HG02885 (cell line): ENCODE results near the gene TUBGCP2.

Source experiments
- ATAC-seq: cut with Tn5 transposase; IDR thresholded peaks from one replicate; pipeline ENCODE4 v1.9.1; 2021; ENCODE audit warnings: mild to moderate bottlenecking; ENCODE audit not compliant: unreplicated experiment, poor library complexity

Gene TUBGCP2

DNA sequence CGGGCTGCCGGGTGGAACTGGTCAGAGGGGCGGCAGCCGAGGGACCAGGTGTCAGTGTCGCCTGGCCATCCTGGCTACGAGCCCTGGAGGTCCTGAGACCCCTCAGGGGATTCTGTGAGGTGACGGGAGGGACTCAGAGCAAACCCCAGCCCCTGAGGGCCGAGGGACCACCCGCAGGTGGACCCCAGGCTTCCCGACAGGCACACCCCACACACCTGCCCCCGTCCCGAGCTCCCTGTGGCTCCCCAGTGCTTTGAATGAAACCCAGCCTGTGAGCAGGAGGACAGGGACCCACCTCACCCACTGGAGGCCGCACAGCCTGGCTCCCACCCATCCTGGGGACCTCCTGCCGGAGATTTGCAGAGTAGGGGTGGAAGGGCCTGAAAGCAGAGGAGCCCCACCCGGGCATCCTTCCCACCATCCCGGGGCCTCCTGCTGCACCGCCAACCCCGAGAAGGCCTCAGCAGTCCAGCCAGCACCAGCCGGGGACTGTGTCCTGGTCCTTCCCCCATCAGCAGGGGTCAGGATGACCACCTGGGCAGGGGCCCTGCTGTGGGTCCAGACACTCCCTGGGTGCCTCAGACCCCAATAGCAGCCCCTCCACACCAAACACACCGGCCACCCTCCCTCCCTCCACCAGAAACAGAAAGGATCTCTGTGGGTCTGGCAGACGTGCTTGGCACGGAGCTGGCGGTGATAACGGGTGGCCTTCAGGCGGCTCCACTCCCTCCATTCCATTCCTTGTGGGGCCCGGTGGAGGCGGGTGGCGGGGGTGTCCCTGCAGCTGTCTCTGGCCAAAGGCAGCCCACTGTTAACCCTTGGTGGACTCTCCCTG, 57.1 kb downstream of the TUBGCP2 start:
- ATAC-seq = no peak

DNA sequence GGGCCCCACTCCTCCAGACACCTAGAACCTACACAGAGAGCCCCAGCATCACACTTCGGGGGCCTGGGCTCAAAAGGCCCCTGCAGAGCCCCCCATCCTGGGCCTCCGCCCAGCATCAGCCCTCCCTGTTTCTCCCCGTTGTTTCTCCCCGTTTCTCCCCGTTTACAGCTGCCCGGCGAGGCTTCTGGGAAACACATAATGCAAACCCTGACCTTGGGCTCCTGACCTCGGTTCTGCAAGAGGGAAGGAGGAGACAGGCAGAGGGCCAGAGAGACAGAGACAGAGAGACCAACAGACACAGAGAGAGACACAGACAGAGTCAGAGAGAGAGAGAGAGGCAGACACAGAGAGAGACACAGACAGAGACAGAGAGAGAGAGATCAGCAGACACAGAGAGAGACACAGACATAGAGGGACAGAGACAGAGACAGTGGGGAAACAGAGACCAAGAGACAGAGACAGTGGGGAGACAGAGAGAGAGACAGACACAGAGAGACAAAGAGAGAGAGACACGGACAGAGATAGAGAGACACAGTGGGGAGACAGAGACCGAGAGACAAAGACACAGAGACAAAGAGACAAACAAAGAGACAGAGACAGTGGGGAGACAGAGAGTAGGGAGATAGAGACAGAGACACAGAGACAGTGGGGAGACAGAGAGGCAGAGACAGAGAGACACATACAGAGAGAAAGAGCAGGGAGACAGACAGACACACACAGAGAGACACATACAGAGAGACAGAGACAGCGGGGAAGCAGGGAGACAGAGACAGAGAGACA, 58.5 kb downstream of the TUBGCP2 start:
- no peak for ATAC-seq

DNA sequence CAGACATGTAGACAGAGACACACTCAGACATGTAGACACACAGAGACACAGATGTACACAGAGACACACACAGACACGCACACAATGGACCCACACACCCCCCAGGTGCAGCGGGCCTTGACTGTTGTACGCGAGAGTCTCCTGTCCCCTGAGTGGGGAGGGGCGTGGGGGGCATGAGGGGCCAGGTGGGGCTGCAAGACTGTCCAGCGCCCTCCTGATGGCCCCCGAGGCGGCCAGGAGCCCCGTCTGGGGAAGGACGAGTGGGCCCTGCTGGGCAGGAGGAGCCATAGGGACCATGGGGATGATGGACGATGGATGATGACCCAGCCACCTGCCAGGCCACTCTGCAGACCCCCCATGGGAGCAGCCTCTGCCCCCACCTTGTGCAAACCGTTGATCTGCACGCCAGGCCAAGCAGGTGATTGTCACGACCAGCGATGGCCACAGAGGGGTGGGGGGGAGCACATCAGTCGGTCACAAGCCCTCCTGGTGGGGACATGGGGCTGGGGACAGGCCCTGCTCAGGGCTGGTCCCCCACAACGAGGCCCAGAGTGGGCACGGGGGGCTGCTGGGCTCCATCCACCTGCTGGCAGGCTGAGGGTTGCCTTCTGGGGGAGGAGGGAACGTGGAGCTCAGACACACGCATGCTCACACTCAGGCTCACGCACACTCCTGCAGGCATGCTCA, 59.4 kb downstream of the TUBGCP2 start:
- ATAC-seq = no peak

DNA sequence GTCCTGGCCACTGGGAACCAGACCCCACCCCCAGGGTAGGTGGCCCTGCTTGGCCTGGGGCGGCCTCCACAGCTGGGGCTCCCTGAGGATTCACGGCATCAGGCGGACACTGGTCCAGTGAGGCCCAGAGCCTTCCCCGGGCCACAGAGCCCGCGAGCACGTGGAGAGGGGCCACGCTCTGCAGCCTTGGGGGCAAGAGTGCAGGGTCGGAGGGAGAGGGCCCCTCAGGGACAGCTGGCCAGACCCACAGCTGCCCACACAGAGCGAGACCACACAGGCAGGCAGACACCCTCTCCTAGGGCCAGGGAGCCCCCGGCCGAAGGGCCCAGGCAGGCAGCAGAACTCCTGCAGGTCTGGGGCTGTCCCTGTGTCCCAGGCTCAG, 60.3 kb downstream of the TUBGCP2 start:
- no peak for ATAC-seq

DNA sequence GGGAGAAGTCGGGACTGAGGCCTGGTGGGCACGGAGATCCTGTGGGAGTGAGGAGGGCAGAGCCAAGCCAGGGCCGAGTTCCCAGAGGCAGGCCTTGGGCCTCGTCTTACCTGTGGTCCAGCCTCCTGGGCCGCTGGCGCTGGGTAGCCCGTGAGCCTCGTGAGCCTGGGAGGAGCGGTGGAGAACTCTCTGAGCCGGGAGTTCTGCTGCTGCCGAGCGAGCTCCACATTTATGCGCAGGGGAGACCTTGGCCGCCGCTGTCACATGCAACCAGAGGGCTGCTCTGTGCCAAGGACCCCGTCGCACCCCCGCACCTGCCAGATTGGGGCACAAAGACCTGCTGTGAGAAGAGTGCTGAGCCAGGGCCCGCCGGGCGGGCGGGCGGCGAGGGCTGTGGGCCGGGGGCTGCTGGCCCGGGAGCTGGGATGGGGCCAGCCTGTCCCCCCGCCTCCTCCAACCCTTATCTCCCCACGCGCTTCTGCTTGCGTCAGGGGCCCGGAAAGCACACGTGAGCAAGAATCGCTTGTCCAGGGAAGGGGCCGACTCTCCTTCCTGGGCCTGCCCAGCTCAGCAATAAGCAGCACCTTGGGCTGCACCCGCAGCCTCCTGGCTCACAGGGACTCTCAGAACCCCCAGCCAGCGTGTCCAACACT, 60.9 kb downstream of the TUBGCP2 start:
- no peak for ATAC-seq

DNA sequence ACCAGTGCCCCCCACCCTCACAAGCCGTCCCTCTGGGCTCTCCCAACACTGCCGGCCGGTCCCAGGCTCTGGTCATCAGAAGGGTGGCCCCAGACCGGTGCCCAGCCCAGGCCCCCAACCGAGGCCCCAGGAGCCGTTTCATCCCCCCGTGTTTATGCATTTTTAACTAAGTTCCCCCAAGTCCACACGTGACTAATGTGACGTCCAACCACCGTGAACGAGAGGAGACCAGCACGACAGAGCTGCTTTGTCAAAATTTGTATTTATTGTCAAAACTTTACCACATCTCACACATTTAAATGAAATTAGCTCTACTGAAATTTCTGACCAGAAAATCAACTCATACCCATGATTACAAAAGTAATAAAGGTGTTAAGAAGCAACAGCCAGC, 62.4 kb downstream of the TUBGCP2 start:
- no peak for ATAC-seq

DNA sequence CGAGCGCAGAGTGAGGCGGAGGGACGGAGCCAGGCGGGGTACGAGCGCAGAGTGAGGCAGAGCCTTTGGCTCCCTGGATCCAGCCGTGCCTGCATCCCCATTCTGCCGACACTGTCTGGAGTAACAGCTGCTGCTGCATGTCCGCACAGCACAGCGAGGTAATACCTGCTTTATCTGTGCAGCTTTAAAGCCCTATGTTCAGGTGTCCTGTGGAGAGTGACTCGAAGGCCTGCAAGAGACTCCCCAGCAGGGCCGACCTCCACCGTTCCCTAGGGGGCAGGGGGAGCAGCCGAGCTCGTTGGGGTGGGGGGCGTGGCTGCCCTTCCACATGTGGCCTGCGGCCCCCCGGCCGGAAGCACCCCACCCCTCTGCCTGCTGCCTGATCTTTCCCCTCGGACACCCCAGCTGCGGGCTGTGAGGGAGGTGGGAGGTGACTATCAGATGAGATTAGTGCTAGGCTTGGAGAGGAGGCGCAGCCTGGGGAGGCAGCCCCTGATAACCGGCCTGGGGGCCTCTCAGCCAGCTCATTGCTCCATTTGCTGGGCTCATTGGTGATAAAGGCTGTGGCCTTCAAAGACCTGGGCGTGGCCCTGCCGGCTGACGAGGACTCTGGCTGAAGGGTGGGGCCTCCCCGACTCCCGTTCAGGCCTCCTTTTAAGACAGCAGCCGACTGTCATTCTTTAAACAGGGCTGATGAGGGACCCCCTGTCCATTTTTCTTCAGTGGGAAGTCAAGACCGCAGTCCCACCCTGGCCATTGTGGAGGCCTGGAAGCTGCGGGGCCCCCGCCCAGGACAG, 63.0 kb downstream of the TUBGCP2 start:
- no peak for ATAC-seq

DNA sequence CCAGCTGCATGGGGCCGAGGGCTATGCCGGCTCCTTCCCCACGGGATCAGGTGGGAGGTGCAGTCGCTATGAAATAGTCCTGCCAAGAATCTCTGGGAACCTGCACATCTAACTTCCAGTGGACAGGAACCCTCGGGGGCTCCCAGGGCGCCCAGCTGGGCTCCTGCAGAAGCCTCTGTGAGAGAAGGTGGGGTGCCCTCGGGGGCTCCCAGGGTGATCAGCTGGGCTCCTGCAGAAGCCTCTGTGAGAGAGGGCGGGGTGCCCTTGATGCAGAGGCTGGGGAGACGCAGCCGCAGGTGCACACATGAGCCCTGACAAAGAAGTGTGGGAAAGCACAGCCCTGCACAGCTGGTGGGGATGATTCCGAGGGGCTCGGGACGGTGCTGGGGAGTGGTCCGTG, 65.1 kb downstream of the TUBGCP2 start:
- ATAC-seq = no peak

DNA sequence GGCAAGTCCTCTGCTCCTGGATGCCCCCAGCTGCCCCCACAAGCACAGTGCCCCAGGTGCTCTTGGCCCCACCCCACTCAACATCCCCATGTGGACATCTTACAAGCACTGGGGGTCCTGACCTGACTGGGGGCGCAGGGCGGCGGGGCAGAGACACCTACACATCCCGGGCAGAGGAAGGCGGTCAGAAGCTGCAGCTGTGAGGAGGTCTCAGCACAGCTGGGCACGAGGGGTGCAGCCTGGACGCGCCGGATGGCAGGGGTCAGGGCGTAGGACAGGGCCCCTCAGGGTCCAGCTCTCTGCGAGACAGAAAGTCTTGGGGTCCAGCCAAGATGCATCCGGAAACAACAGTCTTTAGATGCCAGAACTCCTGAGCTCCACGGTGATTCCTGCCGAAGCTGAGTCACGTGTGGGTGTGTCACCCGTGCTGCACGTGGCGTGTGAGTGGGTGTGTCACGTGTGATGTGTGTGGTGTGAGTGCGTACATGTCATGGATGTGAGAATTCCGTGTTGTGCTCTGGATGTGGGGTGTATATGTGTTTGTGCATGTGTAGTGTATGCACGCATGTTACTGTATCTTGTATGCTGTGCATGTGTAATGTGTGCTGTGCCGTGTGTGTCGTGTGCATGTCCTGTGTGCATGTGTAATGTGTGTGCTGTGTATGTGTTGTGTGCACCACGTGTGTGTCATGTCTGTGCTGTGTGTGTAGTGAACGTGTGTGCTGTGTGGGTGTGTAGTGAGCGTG, 65.9 kb downstream of the TUBGCP2 start:
- ATAC-seq = no peak

DNA sequence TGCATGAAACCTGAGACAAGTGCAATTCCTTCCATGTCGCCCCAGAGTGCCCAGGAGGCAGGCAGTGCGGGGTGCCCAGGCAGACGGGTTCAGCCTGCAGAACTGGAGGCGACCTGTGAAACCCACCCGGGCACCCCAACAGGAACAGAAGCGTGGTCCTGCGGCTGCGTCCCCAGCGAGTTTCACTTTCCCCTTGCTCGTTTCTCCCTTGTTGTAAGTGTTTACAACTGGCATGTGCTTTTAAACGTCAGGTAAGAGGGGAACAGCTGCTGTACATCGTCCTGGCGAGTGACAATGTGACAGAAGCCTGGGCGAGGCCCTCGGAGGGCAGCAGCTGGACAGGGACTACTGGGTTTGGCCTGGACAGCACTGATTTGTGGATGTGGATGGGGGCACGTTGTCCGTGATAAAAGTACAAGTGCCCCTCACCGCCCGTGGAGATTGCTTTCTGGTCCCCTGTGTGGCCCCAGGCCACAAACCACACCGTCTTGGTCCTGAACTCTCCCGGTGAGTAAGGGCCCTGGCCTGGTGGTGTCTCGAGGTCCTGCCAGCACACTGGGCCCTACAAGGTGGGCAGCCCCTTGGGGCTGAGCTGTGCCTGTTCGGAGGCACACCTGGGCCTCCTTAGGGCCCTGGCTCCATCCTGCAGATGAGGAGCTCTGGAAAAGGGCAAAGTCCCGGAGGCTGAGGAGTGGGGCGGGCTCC, 67.0 kb downstream of the TUBGCP2 start:
- ATAC-seq = peak; percentile 48

DNA sequence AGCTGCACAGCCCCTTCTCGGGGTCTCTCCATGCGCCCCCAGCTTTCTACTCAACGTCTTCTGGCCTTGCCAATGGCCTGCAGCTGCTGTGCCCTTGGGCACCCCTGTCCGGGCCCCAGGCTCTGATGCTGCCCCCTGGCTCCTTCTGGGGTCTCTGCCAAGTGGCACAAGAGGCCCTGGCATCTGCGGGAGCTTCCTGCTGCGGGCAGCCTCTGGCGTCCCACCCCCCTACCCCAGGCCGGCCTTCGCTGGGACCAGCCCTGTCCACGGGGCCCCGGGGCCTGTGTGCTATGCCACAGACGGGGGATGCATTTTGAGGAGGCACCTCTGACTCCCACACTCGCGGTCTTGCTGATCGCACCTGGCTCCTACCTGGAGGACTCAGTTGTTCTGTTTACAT, 68.7 kb downstream of the TUBGCP2 start:
- no peak for ATAC-seq

DNA sequence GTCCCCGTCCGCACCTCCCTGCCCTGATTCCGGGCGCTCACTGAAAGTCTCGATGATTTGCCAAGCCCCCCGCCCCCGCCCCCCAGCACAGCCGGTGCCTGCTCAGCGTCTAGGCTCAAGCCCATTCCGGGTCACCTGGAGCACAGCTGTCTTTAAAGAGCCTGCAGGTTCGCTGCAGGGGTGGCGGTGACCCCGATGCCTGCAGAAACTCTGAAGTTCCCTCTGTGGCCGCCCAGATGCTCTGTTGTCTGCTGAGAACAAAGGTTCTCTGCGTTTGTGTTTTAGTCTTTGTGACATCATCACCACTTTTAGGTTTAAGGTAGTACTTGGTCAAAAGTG, 70.2 kb downstream of the TUBGCP2 start:
- ATAC-seq = no peak

DNA sequence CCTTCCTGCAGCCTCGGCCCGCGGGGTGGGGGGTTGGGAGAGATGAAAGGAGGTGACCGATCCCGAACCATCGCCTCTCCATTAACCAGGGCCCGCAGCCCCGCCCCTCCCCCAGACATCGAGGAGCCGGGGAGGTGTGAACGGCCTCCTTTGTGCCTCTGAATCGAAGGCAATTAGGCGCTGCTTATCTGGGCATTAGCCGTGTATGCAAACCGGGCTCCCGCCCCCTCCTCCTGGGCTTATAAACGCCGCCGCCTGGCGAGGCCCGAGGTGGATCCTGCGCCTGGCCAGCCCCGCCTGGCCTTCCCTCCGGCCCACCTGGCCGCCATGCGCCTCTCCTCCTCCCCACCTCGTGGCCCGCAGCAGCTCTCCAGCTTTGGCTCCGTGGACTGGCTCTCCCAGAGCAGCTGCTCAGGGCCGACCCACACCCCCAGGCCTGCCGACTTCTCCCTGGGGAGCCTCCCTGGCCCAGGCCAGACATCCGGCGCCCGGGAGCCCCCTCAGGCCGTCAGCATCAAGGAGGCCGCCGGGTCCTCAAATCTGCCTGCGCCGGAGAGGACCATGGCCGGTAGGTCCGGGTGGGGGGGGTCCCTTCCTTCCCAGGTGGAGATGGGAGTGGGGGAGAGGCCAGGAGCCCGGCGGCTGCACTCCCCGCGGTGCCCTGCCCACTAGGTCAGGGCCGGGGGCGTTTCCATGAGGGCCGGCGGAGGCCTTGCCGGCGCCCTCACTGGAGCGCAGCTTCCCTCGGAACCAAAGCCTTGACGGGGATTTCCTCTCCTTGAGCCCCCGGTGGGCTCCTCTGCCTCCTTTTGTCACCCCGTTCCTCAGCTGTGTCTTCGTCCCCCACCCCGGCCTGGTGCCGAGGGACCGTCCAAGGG, 70.8 kb downstream of the TUBGCP2 start, which contains the start of gene VENTX:
Gene VENTX (plus strand): TSS at position 268 of the 878 bp plus-strand sequence. CDS start 60 bp downstream, at position 328.
- ATAC-seq = no peak

DNA sequence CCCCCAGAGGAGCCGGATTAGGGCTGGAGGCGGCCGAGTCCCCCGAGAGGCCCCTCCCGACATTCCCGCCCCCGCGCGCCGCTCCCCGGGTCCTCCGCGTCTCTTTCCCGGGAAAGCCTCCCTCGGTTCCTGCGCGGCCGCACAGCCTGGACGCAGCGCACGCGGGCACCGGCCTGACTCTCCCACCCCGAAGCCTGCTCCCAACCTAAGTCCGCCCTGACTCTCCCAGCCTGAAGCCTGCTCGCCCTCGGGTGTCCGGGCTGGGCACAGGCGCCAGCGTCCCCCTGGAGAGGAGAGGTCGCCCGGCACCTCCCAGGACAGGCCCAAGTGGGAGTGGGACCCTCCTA, 71.5 kb downstream of the TUBGCP2 start:
- no peak for ATAC-seq

DNA sequence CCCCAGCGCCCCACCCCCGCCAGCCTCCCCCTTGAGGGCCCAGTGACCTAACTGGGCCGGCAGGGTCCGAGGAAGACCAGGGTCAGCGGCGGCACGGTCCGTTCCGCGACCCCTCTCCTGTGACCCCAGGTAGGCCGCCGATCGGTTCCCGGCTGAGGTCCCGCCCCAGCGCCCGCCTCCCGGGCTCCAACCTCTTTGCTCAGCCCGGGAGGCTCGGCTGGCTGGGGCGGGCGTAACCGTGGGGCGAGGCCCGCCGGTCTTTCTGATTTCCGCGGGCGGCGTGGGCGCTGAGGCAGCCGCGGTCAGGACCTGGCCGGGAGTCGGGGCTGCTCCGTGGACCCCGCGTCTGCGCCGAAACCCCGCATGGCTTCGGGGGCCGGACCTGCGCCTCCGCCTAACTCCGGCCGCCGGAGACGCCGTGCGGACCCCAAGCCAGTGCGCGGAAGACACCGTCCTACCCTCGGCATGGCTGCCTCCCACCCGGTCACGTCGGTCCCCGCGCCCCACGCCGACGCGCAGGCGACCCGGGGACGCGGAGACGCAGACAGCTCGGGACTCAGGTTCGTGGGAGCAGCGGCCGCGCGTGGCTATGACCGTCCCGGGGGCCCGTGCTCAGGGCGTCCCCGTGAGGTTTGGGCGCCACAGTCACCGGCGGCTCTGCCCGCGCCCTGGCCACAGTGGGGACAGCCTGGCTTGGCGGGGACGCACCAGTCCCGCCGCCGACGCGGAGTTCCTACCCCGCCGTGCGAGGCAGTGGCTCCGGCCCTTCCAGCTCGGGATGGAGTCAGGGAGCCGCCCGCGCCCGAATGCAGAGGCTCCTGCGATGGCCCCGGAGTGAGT, 72.1 kb downstream of the TUBGCP2 start:
- no peak for ATAC-seq

DNA sequence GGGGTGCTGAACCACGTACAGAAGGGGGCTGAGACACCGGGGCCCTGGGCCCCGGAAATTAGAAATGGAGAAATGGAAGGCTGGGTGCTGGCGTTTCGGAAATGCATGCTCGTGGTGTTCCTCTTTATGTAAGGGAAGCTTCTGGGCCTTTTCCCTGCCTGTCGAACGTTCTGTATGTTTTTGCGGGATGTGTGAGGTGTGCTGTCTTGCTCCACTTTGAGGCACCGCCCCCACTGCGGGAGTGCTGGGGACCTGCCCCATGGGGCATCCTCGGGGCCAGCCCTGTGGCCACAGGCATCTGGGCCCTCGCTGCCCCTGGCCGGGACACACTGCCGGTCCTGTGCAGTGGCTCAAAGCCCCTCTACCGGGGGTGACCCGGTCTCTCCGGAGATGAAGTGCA, 72.7 kb downstream of the TUBGCP2 start:
- ATAC-seq = no peak
